ENCODE measurements around the gene HECTD4.
A peak's percentile ranks its signal among the peaks of the same experiment; 100 is the strongest.
"Not testable (repeated sequence)": the region's sequence is repeated elsewhere in the genome, so short reads cannot be mapped to it uniquely, and the experiment has no call there.

Gene HECTD4

DNA sequence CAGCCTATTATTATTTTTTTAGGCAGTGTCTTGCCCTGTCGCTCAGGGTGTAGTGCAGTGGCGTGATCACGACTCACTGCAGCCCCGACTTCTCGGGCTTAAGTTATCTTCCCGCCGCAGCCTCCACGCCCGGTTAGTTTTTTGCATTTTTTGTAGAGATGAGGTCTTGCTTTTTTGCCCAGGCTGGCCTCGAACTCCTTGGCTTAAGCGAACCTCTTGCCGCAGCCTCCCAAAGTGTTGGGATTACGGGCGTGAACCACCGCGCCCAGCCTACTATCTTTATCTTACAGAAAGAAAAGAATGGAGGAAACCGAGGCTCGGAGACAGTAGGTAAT, 36.0 kb upstream of the HECTD4 start:
- Histone ChIP-seq H3K4me1 (ENCODE audit: control extremely low read depth in 1 of 4, control insufficient read depth in 4 of 4, insufficient read depth in 4 of 4, low read length in 3 of 4) (peaks cover 6 to 27% (median 19%) of the 10 kb centered on the region in 4 experiments), H3K36me3 (ENCODE audit: control insufficient read depth in 4 of 4, insufficient read depth in 4 of 4, low read length in 3 of 4) (peaks cover 0 to 11% (median 0%) of the 10 kb centered on the region in 4 experiments), H3K27me3 (replicated peaks in 2 of 5; ENCODE audit: control insufficient read depth in 4 of 5, insufficient read depth in 5 of 5, low read length in 4 of 5) (no peaks in the 10 kb centered on the region), H3K4me3 (ENCODE audit: control insufficient read depth in 1 of 7, extremely low read depth in 1 of 7, insufficient read depth in 4 of 7, low read depth in 2 of 7, low read length in 6 of 7) (peak overlapping the region; percentile 51 to 99 (median 99)), H3K27ac (ENCODE audit: insufficient read depth in 1 of 2, low read depth in 1 of 2, low read length in 2 of 2, poor library complexity in 1 of 2, severe bottlenecking in 2 of 2) (peak overlapping the region; percentile 80 to 93), H3K9me3 (ENCODE audit: control extremely low read depth in 1 of 5, control insufficient read depth in 4 of 5, insufficient read depth in 2 of 5, low read depth in 1 of 5, low read length in 4 of 5) (no peaks in the 10 kb centered on the region)
- no peak for DNase-seq
- 1% methylated on average over 13 of the region's 18 CpGs for WGBS (ENCODE audit: insufficient coverage)
- POLR2A ChIA-PET = no interaction called here
- CTCF ChIA-PET = interaction anchor here (1.4 kb wide), 1 partner anchor 10 kb away, joined by 3 read pairs; no protein-coding TSS in a partner anchor

DNA sequence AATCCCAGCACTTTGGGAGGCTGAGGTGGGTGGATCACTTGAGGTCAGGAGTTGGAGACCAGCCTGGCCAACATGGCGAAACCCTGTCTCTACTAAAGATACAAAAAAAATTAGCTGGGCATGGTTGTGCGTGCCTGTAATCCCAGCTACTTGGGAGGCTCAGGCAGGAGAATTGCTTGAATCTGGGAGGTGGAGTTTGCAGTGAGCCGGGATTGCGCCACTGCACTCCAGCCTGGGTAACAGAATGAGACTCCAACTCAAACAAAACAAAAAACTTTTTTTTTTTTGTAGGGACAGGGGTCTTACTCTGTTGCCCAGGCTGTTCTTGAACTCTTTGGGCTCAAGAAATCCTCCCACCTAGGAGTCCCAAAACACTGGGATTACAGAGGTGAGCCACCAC, 33.2 kb upstream of the HECTD4 start:
- POLR2A ChIA-PET = interaction anchor here (0.6 kb wide), 1 partner anchor 137 kb away, joined by 3 read pairs; no protein-coding TSS in a partner anchor
- not testable (repeated sequence) for H3K36me3 ChIP-seq (ENCODE audit: control insufficient read depth in 4 of 4, insufficient read depth in 4 of 4, low read length in 3 of 4); H3K27ac ChIP-seq (ENCODE audit: insufficient read depth in 1 of 2, low read depth in 1 of 2, low read length in 2 of 2, poor library complexity in 1 of 2, severe bottlenecking in 2 of 2); H3K9me3 ChIP-seq (ENCODE audit: control extremely low read depth in 1 of 5, control insufficient read depth in 4 of 5, insufficient read depth in 2 of 5, low read depth in 1 of 5, low read length in 4 of 5); H3K4me3 ChIP-seq (ENCODE audit: control insufficient read depth in 1 of 7, extremely low read depth in 1 of 7, insufficient read depth in 4 of 7, low read depth in 2 of 7, low read length in 6 of 7); H3K27me3 ChIP-seq (replicated peaks in 2 of 5; ENCODE audit: control insufficient read depth in 4 of 5, insufficient read depth in 5 of 5, low read length in 4 of 5); DNase-seq
- CTCF ChIA-PET = interaction anchor here (1.9 kb wide), 1 partner anchor 218 kb away, joined by 4 read pairs; no protein-coding TSS in a partner anchor
- peaks cover 10 to 23% (median 16%) of the 10 kb centered on the region in 4 experiments for H3K4me1 ChIP-seq (ENCODE audit: control extremely low read depth in 1 of 4, control insufficient read depth in 4 of 4, insufficient read depth in 4 of 4, low read length in 3 of 4)
- WGBS (ENCODE audit: insufficient coverage) = no CpG with 5 or more reads among the region's 4 CpGs

DNA sequence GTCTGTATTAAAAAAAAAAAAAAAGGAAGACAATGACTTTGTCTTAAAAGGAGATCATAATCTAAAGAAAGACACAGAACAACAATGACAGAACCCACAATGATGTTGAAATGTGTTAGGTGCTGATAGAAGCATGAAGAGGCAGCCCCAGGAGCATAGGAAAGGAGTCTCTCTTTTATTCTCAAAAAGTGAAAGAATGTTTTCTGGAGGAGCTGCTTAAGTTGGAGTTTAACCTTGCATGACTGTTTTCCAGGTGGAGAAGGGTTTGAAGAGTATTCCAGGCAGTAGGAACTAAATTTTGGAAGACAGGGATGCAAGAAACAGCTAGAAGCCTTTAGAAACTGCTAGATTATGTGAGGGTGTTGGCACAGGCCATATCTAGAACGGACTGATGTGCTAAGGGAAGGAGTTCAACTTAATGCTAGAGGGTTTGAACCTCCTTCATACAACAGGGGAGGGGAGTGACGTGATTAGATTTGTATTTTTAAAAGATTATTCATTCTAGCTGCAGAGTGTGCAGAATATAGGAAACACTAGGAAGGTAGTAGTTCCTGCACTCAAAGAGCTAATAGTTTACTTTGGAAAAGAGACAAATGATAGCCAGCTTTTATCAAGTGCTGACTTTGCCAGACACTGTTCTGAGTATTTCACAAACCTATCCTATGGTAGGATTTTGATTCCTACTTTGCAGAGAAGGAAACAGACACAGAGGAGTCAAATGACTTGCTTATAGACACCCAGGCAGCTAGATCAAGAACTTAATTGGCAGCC, 31.8 kb upstream of the HECTD4 start:
- Histone ChIP-seq H3K36me3 (ENCODE audit: control insufficient read depth in 4 of 4, insufficient read depth in 4 of 4, low read length in 3 of 4) (no peaks in the 10 kb centered on the region), H3K4me3 (ENCODE audit: control insufficient read depth in 1 of 7, extremely low read depth in 1 of 7, insufficient read depth in 4 of 7, low read depth in 2 of 7, low read length in 6 of 7) (no peak overlapping the region), H3K27ac (ENCODE audit: insufficient read depth in 1 of 2, low read depth in 1 of 2, low read length in 2 of 2, poor library complexity in 1 of 2, severe bottlenecking in 2 of 2) (peak overlapping the region in 1 of 2 experiments; percentile 71), H3K4me1 (ENCODE audit: control extremely low read depth in 1 of 4, control insufficient read depth in 4 of 4, insufficient read depth in 4 of 4, low read length in 3 of 4) (peaks cover 0 to 11% (median 6%) of the 10 kb centered on the region in 4 experiments), H3K9me3 (ENCODE audit: control extremely low read depth in 1 of 5, control insufficient read depth in 4 of 5, insufficient read depth in 2 of 5, low read depth in 1 of 5, low read length in 4 of 5) (no peaks in the 10 kb centered on the region), H3K27me3 (replicated peaks in 2 of 5; ENCODE audit: control insufficient read depth in 4 of 5, insufficient read depth in 5 of 5, low read length in 4 of 5) (no peaks in the 10 kb centered on the region)
- ChIA-PET CTCF (interaction anchor here (0.8 to 1.9 kb wide), 3 partner anchors 8 to 313 kb away, joined by 3 to 4 read pairs (median 3); no protein-coding TSS in a partner anchor), POLR2A (no interaction called here)
- DNase-seq = peak in 2 of 3 donors; percentile 63 to 78
- WGBS (ENCODE audit: insufficient coverage) = no CpG with 5 or more reads among the region's 2 CpGs

DNA sequence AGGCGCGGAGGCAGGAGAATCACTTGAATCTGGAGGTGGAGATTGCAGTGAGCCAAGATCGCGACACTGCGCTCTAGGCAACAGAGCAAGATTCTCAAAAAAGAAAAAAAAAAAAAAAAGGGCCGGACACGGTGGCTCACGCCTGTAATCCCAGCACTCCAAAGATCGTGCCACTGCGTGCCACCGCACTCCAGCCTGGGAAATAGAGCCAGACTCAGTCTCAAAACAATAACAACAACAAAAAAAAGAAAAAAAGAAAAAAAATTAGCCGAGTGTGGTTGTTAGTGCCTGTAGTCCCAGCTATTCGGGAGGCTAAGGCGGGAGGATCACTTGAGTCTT, 27.6 kb upstream of the HECTD4 start:
- WGBS (ENCODE audit: insufficient coverage) = 98% methylated on average over 8 of the region's 14 CpGs
- peaks cover 18 to 34% (median 24%) of the 10 kb centered on the region in 4 experiments for H3K36me3 ChIP-seq (ENCODE audit: control insufficient read depth in 4 of 4, insufficient read depth in 4 of 4, low read length in 3 of 4)
- CTCF ChIA-PET = interaction anchor here (2.4 kb wide), 1 partner anchor 212 kb away, joined by 14 read pairs; no protein-coding TSS in a partner anchor
- no peak overlapping the region for H3K27ac ChIP-seq (ENCODE audit: insufficient read depth in 1 of 2, low read depth in 1 of 2, low read length in 2 of 2, poor library complexity in 1 of 2, severe bottlenecking in 2 of 2)
- no peaks in the 10 kb centered on the region for H3K27me3 ChIP-seq (replicated peaks in 2 of 5; ENCODE audit: control insufficient read depth in 4 of 5, insufficient read depth in 5 of 5, low read length in 4 of 5)
- POLR2A ChIA-PET = no interaction called here
- H3K9me3 ChIP-seq (ENCODE audit: control extremely low read depth in 1 of 5, control insufficient read depth in 4 of 5, insufficient read depth in 2 of 5, low read depth in 1 of 5, low read length in 4 of 5) = no peaks in the 10 kb centered on the region
- peaks cover 10 to 26% (median 17%) of the 10 kb centered on the region in 4 experiments for H3K4me1 ChIP-seq (ENCODE audit: control extremely low read depth in 1 of 4, control insufficient read depth in 4 of 4, insufficient read depth in 4 of 4, low read length in 3 of 4)
- no peak for DNase-seq
- H3K4me3 ChIP-seq (ENCODE audit: control insufficient read depth in 1 of 7, extremely low read depth in 1 of 7, insufficient read depth in 4 of 7, low read depth in 2 of 7, low read length in 6 of 7) = no peak overlapping the region

DNA sequence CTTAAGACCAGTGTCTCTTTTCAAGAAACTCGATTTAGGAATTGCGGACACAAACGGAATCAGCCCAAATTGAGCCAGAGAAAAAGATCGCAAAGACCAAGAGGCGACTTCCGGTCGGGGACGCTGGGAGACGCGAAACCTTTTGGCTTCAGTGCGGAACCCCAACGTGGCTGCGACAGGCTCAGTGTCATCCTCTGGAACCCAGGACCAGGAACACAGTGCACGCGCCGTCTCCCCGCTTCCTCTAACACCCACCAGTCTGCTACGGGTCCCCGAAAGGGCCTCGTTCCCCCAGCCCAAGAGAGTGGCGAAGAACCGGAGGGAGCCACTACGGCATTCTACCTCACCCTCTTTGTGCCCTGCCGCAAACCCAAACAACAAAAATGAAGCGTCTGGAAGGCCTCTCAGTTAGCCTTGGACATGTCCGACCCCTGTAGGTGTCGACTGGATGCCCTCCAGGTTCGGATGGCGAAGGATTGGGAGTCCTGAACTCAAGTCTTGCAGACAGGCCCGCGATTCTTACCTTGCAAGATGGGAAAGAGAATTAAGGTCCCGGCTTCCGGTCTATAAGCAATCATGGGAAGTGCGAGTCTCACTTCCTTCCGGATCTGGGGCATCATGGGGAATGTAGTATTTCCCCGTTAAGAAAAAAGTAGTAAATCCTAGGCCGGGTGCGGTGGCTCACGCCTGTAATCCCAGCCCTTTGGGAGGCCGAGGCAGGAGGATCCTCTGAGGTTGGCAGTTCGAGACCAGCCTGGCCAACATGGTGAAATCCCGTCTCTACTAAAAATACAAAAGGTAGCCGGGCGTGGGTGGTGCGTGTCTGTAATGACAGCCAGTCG, 27.1 kb upstream of the HECTD4 start, which contains the start of gene RPL6:
Gene RPL6 (minus strand): TSS at position 542 of the 842 bp plus-strand sequence. CDS start 949 bp downstream, outside the sequence.
- WGBS (ENCODE audit: insufficient coverage) = 10% methylated on average over 45 of the region's 46 CpGs

DNA sequence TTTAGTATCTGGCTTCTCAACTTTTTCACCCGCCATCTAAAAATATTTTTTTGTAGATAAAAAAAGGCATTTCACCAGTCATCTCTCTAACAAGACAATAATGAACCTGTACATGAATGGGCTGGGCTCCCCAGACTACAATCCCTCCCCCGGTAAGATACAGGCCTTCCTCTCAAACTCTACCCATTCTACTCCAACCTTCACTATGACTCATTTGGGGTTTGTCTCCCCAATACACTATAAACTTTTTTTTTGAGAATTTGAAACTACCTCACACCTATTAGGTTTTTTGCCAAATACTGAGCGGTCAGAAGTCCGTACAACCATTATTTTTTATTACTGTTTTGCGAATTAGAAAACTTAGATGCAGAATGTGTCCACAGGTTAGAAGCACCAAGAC, 26.4 kb upstream of the HECTD4 start:
- H3K4me1 ChIP-seq (ENCODE audit: control extremely low read depth in 1 of 4, control insufficient read depth in 4 of 4, insufficient read depth in 4 of 4, low read length in 3 of 4) = peaks cover 10 to 22% (median 14%) of the 10 kb centered on the region in 4 experiments
- peak overlapping the region; percentile 86 to 99 (median 93) for H3K4me3 ChIP-seq (ENCODE audit: control insufficient read depth in 1 of 7, extremely low read depth in 1 of 7, insufficient read depth in 4 of 7, low read depth in 2 of 7, low read length in 6 of 7)
- H3K27me3 ChIP-seq (replicated peaks in 2 of 5; ENCODE audit: control insufficient read depth in 4 of 5, insufficient read depth in 5 of 5, low read length in 4 of 5) = no peaks in the 10 kb centered on the region
- H3K9me3 ChIP-seq (ENCODE audit: control extremely low read depth in 1 of 5, control insufficient read depth in 4 of 5, insufficient read depth in 2 of 5, low read depth in 1 of 5, low read length in 4 of 5) = no peaks in the 10 kb centered on the region
- WGBS (ENCODE audit: insufficient coverage) = 17% methylated on average over 1 of the region's 5 CpGs
- peak in 2 of 3 donors; percentile 33 to 48 for DNase-seq
- peak overlapping the region; percentile 91 to 96 for H3K27ac ChIP-seq (ENCODE audit: insufficient read depth in 1 of 2, low read depth in 1 of 2, low read length in 2 of 2, poor library complexity in 1 of 2, severe bottlenecking in 2 of 2)
- ChIA-PET CTCF (no interaction called here), POLR2A (no interaction called here)
- peaks cover 21 to 42% (median 32%) of the 10 kb centered on the region in 4 experiments for H3K36me3 ChIP-seq (ENCODE audit: control insufficient read depth in 4 of 4, insufficient read depth in 4 of 4, low read length in 3 of 4)

More for the DNA sequence above, 27.1 kb upstream of the HECTD4 start, which contains the start of gene RPL6:
- no peaks in the 10 kb centered on the region for H3K27me3 ChIP-seq (replicated peaks in 2 of 5; ENCODE audit: control insufficient read depth in 4 of 5, insufficient read depth in 5 of 5, low read length in 4 of 5)
- ChIA-PET POLR2A (no interaction called here), CTCF (interaction anchor here (2.4 kb wide), 1 partner anchor 211 kb away, joined by 14 read pairs; no protein-coding TSS in a partner anchor)
- H3K27ac ChIP-seq (ENCODE audit: insufficient read depth in 1 of 2, low read depth in 1 of 2, low read length in 2 of 2, poor library complexity in 1 of 2, severe bottlenecking in 2 of 2) = peak within 1 kb of the TSS; percentile 91 to 96
- H3K4me3 ChIP-seq (ENCODE audit: control insufficient read depth in 1 of 7, extremely low read depth in 1 of 7, insufficient read depth in 4 of 7, low read depth in 2 of 7, low read length in 6 of 7) = peak within 1 kb of the TSS; percentile 86 to 99 (median 93)
- H3K36me3 ChIP-seq (ENCODE audit: control insufficient read depth in 4 of 4, insufficient read depth in 4 of 4, low read length in 3 of 4) = peaks cover 19 to 40% (median 30%) of the 10 kb centered on the region in 4 experiments
- peaks cover 10 to 26% (median 16%) of the 10 kb centered on the region in 4 experiments for H3K4me1 ChIP-seq (ENCODE audit: control extremely low read depth in 1 of 4, control insufficient read depth in 4 of 4, insufficient read depth in 4 of 4, low read length in 3 of 4)
- H3K9me3 ChIP-seq (ENCODE audit: control extremely low read depth in 1 of 5, control insufficient read depth in 4 of 5, insufficient read depth in 2 of 5, low read depth in 1 of 5, low read length in 4 of 5) = no peaks in the 10 kb centered on the region
- DNase-seq = peak; percentile 92 to 96 (median 95)

Measured in common myeloid progenitor, CD34-positive (primary cell).